A549 (cell line): ENCODE data around the gene PHGDH. TPM values are rescaled to one million over a fixed set of nuclear protein-coding genes. Genes with fewer than 3 reads are reported as not detected.

ENCODE experiments used
- ATAC-seq, 2 experiments: fragments of 200-7000 bp in 1 of 2; fragments of >200 bp in 1 of 2; cut with Nextera tagmentation in 1 of 2; cut with Tn5 transposase in 1 of 2; 3 replicates each; pipeline versions ENCODE4 v1.8.0 to v1.9.1; 2018 to 2020; ENCODE audit warnings: mild to moderate bottlenecking in 1 of 2, moderate library complexity in 1 of 2
- CTCF ChIA-PET: fragments of 300-600 bp; sonication (Branson Sonifier 250); formaldehyde crosslinking; extraction: SDS; loops from one replicate; lab custom pipeline; 2021; ENCODE audit warnings: antibody characterized with exemption, inconsistent platforms; lab: Yijun Ruan, JAX
- POLR2A ChIA-PET: fragments of 350-600 bp; formaldehyde crosslinking; extraction: SDS; loops from one replicate; lab custom pipeline; 2021; ENCODE audit warnings: antibody characterized with exemption, inconsistent platforms; lab: Yijun Ruan, JAX
- DNase-seq, 2 experiments: peaks; one replicate each; pipeline versions ENCODE4 v3.0.0 to v3.0.0-alpha.2; 2011 to 2016; ENCODE audit warnings: low read depth in 1 of 2, low spot score in 1 of 2
- FAIRE-seq: peaks from 2 replicates; lab custom pipeline; 2011; peaks lifted over from hg19 to GRCh38; lab: Jason Lieb, UNC
- H3K27ac ChIP-seq, 2 experiments: fragments of >200 bp; sonication (Bioruptor Twin); formaldehyde crosslinking; 3 replicates each; pipeline ENCODE4 v1.5.1; 2016 to 2017
- H3K4me1 ChIP-seq: fragments of >200 bp; sonication (Bioruptor Twin); formaldehyde crosslinking; 3 replicates; pipeline ENCODE4 v1.6.1; 2016
- H3K4me2 ChIP-seq: fragments of >200 bp; sonication (Bioruptor Twin); formaldehyde crosslinking; 3 replicates; pipeline ENCODE4 v1.6.1; 2016
- H3K4me3 ChIP-seq: fragments of >200 bp; sonication (Bioruptor Twin); formaldehyde crosslinking; 3 replicates; pipeline ENCODE4 v1.5.1; 2016
- H3K9me3 ChIP-seq: fragments of >200 bp; sonication (Bioruptor Twin); formaldehyde crosslinking; 3 replicates; pipeline ENCODE4 v1.6.1; 2016
- CEBPB ChIP-seq, 2 experiments: fragments of >200 bp in 1 of 2; sonication (Bioruptor Twin) in 1 of 2; formaldehyde crosslinking in 1 of 2; IDR thresholded peaks; 2 replicates each; pipeline ENCODE4 v1.6.1; 2012 to 2016
- CHD2 ChIP-seq: fragments of 150-350 bp; IDR thresholded peaks from 2 replicates; pipeline ENCODE4 v1.6.1; 2014; ENCODE audit warnings: low read length; ENCODE audit not compliant: partially characterized antibody
- CHD4 ChIP-seq: fragments of 200-600 bp; sonication (generic); IDR thresholded peaks from 2 replicates; pipeline ENCODE4 v1.6.1; 2016; ENCODE audit warnings: antibody characterized with exemption, mild to moderate bottlenecking, borderline replicate concordance
- EHF ChIP-seq: fragments of 250-450 bp; sonication (Bioruptor Pico); IDR thresholded peaks from 2 replicates; pipeline ENCODE4 v1.5.0; 2020; ENCODE audit warnings: mild to moderate bottlenecking
- EHMT2 ChIP-seq: fragments of 200-600 bp; sonication (generic); IDR thresholded peaks from 2 replicates; pipeline ENCODE4 v1.6.1; 2016; ENCODE audit warnings: antibody characterized with exemption, low read depth, mild to moderate bottlenecking, moderate library complexity
- EP300 ChIP-seq, 2 experiments: fragments of >200 bp; sonication (Bioruptor Twin); formaldehyde crosslinking; IDR thresholded peaks; 2 replicates in 1 of 2; 3 replicates in 1 of 2; pipeline ENCODE4 v1.6.1; 2016 to 2017
- GATA3 ChIP-seq: IDR thresholded peaks from 2 replicates; pipeline ENCODE4 v1.6.1; 2012; ENCODE audit warnings: borderline replicate concordance
- HDAC2 ChIP-seq: fragments of 200-600 bp; sonication (generic); IDR thresholded peaks from 2 replicates; pipeline ENCODE4 v1.6.1; 2016
- HOXB13 ChIP-seq: fragments of 250-450 bp; sonication (Bioruptor Pico); IDR thresholded peaks from 2 replicates; pipeline ENCODE4 v1.5.0; 2020; ENCODE audit warnings: low read depth, mild to moderate bottlenecking, moderate library complexity
- JUNB ChIP-seq: fragments of >200 bp; sonication (Bioruptor Twin); formaldehyde crosslinking; IDR thresholded peaks from 2 replicates; pipeline ENCODE4 v1.6.1; 2016
- KDM1A ChIP-seq: fragments of 200-600 bp; sonication (generic); IDR thresholded peaks from 2 replicates; pipeline ENCODE4 v1.6.1; 2016; ENCODE audit warnings: low read depth, mild to moderate bottlenecking
- MAZ ChIP-seq: fragments of 150-350 bp; IDR thresholded peaks from 2 replicates; pipeline ENCODE4 v1.6.1; 2014; ENCODE audit warnings: antibody characterized with exemption, low read depth, low read length, borderline replicate concordance
- NFE2L2 ChIP-seq: fragments of 150-350 bp; conservative IDR thresholded peaks from 2 replicates; pipeline ENCODE4 v1.6.1; 2014; ENCODE audit warnings: low read length
- NPAS2 ChIP-seq: fragments of 250-450 bp; sonication (Bioruptor Pico); IDR thresholded peaks from 2 replicates; pipeline ENCODE4 v1.8.0; 2022; ENCODE audit warnings: mild to moderate bottlenecking, moderate library complexity, borderline replicate concordance
- POLR2AphosphoS2 ChIP-seq: conservative IDR thresholded peaks from 2 replicates; pipeline ENCODE4 v1.6.1; 2012; ENCODE audit warnings: low read length, improper control_type of control experiment, inconsistent platforms
- RARB ChIP-seq: fragments of 250-450 bp; sonication (Bioruptor Pico); IDR thresholded peaks from 2 replicates; pipeline ENCODE4 v1.8.0; 2021; ENCODE audit warnings: mild to moderate bottlenecking, moderate library complexity
- RFX5 ChIP-seq: fragments of 450-650 bp; IDR thresholded peaks from 2 replicates; pipeline ENCODE4 v1.7.1; 2014; ENCODE audit warnings: antibody characterized with exemption, mild to moderate bottlenecking, moderate library complexity
- SMC3 ChIP-seq: fragments of >200 bp; sonication (Bioruptor Twin); formaldehyde crosslinking; IDR thresholded peaks from 3 replicates; pipeline ENCODE4 v1.6.1; 2018; ENCODE audit warnings: inconsistent platforms
- SREBF2 ChIP-seq: fragments of 450-650 bp; IDR thresholded peaks from 2 replicates; pipeline ENCODE4 v1.6.1; 2014; ENCODE audit warnings: mild to moderate bottlenecking, moderate library complexity
- TP53 ChIP-seq: fragments of 250-450 bp; sonication (Bioruptor Pico); IDR thresholded peaks from 2 replicates; pipeline ENCODE4 v1.5.0; 2021; ENCODE audit warnings: mild to moderate bottlenecking, moderate library complexity
- ZNF302 ChIP-seq: fragments of 250-450 bp; sonication (Bioruptor Pico); IDR thresholded peaks from 2 replicates; pipeline ENCODE4 v1.9.0; 2021; ENCODE audit warnings: inconsistent platforms, mild to moderate bottlenecking, moderate library complexity
- WGBS: methylation state at CpG from one replicate; pipeline ENCODE4 v1.1.6; 2017; ENCODE audit errors: missing lambda C conversion rate; 5-methylcytosine and 5-hydroxymethylcytosine counted together
- polyA plus RNA-seq, 4 experiments: library from polyadenylated mRNA; depleted of rRNA in 3 of 4; stranded (reverse); fragments of >200 nt; fragmentation: RNase III in 1 of 4; extraction: RNeasy Plus Mini Kit Qiagen cat#74134 plus additional on column Dnase treatment in 1 of 4; gene quantifications; 2 replicates in 3 of 4; 3 replicates in 1 of 4; pipeline ENCODE4 v1.2.3, GENCODE V29; 2011 to 2017
- TF ChIP-seq, protein P1 (sequence below): fragments of 150-350 bp; IDR thresholded peaks from 2 replicates; pipeline ENCODE4 v1.6.1; 2014; ENCODE audit warnings: low read depth, mild to moderate bottlenecking, low read length
- TF ChIP-seq, protein P2 (sequence below): IDR thresholded peaks from 2 replicates; pipeline ENCODE4 v1.6.1; 2012
- TF ChIP-seq, protein P3 (sequence below): fragments of 250-450 bp; sonication (Bioruptor Pico); IDR thresholded peaks from 2 replicates; pipeline ENCODE4 v1.5.0; 2020; ENCODE audit warnings: low read depth, mild to moderate bottlenecking, moderate library complexity
- TF ChIP-seq, protein P4 (sequence below): fragments of >200 bp; sonication (Bioruptor Twin); formaldehyde crosslinking; IDR thresholded peaks from 3 replicates; pipeline ENCODE4 v1.6.1; 2016

Gene PHGDH
- polyA plus RNA-seq, 2 of the 4 experiments (the other 2 are of a cell fraction) = 41.4 to 65.6 TPM

DNA sequence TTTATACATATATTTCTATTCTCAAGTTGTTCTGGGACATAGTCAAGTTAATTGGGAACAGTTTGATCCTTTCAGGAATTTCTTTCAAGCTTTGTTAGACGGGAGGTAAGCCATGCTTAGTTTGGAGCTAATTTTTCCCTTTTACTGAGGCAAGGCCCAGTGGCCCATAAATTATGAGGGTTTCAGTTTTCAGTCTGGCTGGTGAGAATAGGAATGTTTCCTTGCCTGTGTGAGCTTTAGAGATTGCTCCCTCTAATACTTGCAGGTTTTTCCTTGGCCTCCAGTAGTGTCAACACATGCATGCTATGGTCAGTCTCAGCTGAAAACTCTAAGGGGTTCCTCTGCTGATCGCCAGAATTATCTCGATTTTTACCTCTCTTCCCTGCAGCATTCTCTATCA, 14.1 kb upstream of the PHGDH start:
- DNase-seq = no peak

DNA sequence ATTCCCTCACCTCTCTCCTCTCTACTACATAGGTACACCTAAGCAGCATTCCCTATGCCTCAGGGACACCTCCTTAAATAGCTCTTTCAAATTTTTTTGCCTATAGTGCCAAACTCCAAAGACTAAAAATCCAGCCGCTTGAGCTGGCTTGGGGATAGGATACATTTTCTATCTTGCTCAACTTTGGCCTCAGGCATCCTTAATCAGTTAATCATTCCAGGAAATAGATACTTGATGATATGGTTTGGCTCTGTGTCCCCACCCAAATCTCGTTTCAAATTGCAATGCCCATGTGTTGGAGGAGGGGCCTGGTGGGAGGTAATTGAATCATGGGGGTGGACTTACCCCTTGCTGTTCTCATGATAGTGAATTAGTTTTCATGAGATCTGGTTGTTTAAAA, 11.4 kb upstream of the PHGDH start:
- CTCF ChIA-PET = interaction anchor here (0.8 kb wide), 1 partner anchor 16 kb away, joined by 3 read pairs; no protein-coding TSS in a partner anchor
- ATAC-seq (no peak), DNase-seq (no peak)
- H3K27ac ChIP-seq = no peak overlapping the region
- POLR2A ChIA-PET = no interaction called here
- 33% methylated on average over 2 of the region's 2 CpGs for WGBS
- H3K4me1 ChIP-seq = no peaks in the 10 kb centered on the region
- H3K9me3 ChIP-seq = 0 out of 3 replicates have a peak, but pooled peaks cover 6% of the 10 kb centered on the region
- TF ChIP-seq CHD4 = no peak
- TF ChIP-seq, all 56 proteins: peak for 0
- Histone ChIP-seq H3K4me2 (no peak overlapping the region), H3K4me3 (no peak overlapping the region)
- FAIRE-seq = no peak

More for the DNA sequence above, 14.1 kb upstream of the PHGDH start:
- no peak for TF ChIP-seq EHMT2
- no peak for TF ChIP-seq CEBPB (IDR thresholded peaks at IDR 0.05)
- TF ChIP-seq ZNF302 (CRISPR knock-in tag) = no peak
- no peak for TF ChIP-seq CHD2
- TF ChIP-seq NFE2L2 = no peak
- TF ChIP-seq, protein P1, sequence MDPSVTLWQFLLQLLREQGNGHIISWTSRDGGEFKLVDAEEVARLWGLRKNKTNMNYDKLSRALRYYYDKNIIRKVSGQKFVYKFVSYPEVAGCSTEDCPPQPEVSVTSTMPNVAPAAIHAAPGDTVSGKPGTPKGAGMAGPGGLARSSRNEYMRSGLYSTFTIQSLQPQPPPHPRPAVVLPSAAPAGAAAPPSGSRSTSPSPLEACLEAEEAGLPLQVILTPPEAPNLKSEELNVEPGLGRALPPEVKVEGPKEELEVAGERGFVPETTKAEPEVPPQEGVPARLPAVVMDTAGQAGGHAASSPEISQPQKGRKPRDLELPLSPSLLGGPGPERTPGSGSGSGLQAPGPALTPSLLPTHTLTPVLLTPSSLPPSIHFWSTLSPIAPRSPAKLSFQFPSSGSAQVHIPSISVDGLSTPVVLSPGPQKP = no peak
- TF ChIP-seq TP53 = no peak
- TF ChIP-seq HOXB13 (CRISPR knock-in tag) = no peak
- TF ChIP-seq, protein P2, sequence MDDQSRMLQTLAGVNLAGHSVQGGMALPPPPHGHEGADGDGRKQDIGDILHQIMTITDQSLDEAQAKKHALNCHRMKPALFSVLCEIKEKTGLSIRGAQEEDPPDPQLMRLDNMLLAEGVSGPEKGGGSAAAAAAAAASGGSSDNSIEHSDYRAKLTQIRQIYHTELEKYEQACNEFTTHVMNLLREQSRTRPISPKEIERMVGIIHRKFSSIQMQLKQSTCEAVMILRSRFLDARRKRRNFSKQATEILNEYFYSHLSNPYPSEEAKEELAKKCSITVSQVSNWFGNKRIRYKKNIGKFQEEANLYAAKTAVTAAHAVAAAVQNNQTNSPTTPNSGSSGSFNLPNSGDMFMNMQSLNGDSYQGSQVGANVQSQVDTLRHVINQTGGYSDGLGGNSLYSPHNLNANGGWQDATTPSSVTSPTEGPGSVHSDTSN = no peak
- TF ChIP-seq SMC3 = no peak
- TF ChIP-seq EHF (CRISPR knock-in tag) = no peak
- no peak for TF ChIP-seq EP300 (IDR thresholded peaks at IDR 0.05)
- TF ChIP-seq SREBF2 = no peak
- TF ChIP-seq RARB (CRISPR knock-in tag) = no peak
- TF ChIP-seq, protein P3, sequence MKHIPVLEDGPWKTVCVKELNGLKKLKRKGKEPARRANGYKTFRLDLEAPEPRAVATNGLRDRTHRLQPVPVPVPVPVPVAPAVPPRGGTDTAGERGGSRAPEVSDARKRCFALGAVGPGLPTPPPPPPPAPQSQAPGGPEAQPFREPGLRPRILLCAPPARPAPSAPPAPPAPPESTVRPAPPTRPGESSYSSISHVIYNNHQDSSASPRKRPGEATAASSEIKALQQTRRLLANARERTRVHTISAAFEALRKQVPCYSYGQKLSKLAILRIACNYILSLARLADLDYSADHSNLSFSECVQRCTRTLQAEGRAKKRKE = no peak
- TF ChIP-seq GATA3 = no peak
- TF ChIP-seq KDM1A = no peak
- no peak for TF ChIP-seq POLR2AphosphoS2
- no peak for TF ChIP-seq HDAC2
- no peak for TF ChIP-seq RFX5
- H3K27ac ChIP-seq = no peak overlapping the region
- no peaks in the 10 kb centered on the region for H3K4me1 ChIP-seq
- 0 out of 3 replicates have a peak, but pooled peaks cover 6% of the 10 kb centered on the region for H3K9me3 ChIP-seq
- no peak overlapping the region for H3K4me3 ChIP-seq
- ChIA-PET POLR2A (no interaction called here), CTCF (no interaction called here)
- FAIRE-seq = no peak
- no peak for ATAC-seq
- no peak overlapping the region for H3K4me2 ChIP-seq
- 29% methylated on average over 3 of the region's 3 CpGs for WGBS

DNA sequence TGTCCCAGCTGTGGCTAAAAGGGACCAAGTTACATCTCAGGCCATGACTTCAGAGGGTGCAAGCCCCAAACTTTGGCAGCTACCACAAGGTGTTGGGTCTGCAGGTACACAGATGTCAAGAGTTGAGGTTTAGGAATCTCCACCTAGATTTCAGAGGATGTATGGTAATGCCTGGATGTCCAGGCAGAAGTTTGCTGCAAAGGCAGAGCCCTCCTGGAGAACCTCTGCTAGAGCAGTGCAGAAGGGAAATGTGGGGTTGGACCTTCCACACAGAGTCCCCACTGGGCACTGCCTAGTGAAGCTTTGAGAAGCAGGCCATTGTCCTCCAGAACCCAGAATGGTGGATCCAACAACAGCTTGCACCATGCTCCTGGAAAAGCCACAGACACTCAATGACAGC, 10.1 kb upstream of the PHGDH start:
- no peak for ATAC-seq
- no peak for FAIRE-seq
- no peak overlapping the region for H3K4me2 ChIP-seq
- DNase-seq = no peak
- CTCF ChIA-PET = interaction anchor here (0.5 kb wide), 1 partner anchor 31 kb away, joined by 4 read pairs; no protein-coding TSS in a partner anchor
- POLR2A ChIA-PET = no interaction called here
- H3K27ac ChIP-seq = no peak overlapping the region
- H3K9me3 ChIP-seq = 0 out of 3 replicates have a peak, but pooled peaks cover 6% of the 10 kb centered on the region
- no peaks in the 10 kb centered on the region for H3K4me1 ChIP-seq
- TF ChIP-seq, protein P4, sequence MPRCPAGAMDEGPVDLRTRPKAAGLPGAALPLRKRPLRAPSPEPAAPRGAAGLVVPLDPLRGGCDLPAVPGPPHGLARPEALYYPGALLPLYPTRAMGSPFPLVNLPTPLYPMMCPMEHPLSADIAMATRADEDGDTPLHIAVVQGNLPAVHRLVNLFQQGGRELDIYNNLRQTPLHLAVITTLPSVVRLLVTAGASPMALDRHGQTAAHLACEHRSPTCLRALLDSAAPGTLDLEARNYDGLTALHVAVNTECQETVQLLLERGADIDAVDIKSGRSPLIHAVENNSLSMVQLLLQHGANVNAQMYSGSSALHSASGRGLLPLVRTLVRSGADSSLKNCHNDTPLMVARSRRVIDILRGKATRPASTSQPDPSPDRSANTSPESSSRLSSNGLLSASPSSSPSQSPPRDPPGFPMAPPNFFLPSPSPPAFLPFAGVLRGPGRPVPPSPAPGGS = no peak
- no peak for TF ChIP-seq JUNB
- TF ChIP-seq HDAC2 = no peak
- TF ChIP-seq MAZ = no peak
- no peak for TF ChIP-seq ZNF302 (CRISPR knock-in tag)
- TF ChIP-seq NPAS2 (CRISPR knock-in tag) = no peak
- TF ChIP-seq, all 56 proteins: peak for 0
- no peak overlapping the region for H3K4me3 ChIP-seq
